OCI-LY7 (cell line): ENCODE results near the gene SSU72.

Experiments
- EZH2phosphoT487 ChIP-seq: fragments of 200-600 bp; sonication (generic); IDR thresholded peaks from 2 replicates; pipeline ENCODE4 v1.6.1; 2018; ENCODE audit warnings: low read depth, borderline replicate concordance, mild to moderate bottlenecking, mixed run types, antibody characterized with exemption, low read length, moderate library complexity, mixed read lengths
- TF ChIP-seq, protein P1 (sequence below): fragments of 200-600 bp; sonication (generic); conservative IDR thresholded peaks from 2 replicates; pipeline ENCODE4 v1.5.1; 2014; ENCODE audit warnings: mild to moderate bottlenecking, antibody characterized with exemption, low read length, moderate library complexity, mixed read lengths

DNA sequence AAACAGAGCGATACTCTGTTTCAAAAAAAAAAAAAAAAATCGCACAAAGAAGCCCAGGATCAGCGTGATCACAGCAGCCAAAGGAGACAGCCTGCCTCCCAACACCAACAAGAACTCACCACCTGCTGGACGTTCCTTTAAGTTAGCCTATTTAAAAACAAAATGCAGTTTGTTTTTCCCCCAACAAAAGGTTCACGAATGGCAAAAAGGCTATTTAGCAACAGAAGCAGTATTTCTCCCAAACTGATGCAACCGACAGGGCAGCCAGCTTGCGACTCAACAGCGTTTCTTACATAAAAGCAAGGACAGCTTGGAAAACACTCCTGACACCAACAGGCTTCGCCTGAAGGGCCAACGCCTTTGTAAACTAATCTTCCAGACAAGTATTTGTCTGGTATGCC is 6.8 kb downstream of the SSU72 start:
- TF ChIP-seq, protein P1, sequence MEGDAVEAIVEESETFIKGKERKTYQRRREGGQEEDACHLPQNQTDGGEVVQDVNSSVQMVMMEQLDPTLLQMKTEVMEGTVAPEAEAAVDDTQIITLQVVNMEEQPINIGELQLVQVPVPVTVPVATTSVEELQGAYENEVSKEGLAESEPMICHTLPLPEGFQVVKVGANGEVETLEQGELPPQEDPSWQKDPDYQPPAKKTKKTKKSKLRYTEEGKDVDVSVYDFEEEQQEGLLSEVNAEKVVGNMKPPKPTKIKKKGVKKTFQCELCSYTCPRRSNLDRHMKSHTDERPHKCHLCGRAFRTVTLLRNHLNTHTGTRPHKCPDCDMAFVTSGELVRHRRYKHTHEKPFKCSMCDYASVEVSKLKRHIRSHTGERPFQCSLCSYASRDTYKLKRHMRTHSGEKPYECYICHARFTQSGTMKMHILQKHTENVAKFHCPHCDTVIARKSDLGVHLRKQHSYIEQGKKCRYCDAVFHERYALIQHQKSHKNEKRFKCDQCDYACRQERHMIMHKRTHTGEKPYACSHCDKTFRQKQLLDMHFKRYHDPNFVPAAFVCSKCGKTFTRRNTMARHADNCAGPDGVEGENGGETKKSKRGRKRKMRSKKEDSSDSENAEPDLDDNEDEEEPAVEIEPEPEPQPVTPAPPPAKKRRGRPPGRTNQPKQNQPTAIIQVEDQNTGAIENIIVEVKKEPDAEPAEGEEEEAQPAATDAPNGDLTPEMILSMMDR, result no peak
- TF ChIP-seq EZH2phosphoT487, result no peak
